Upper lobe of left lung (tissue), 6 donors: ENCODE measurements around the gene RFXANK. TPM values are rescaled to one million over a fixed set of nuclear protein-coding genes. Genes with fewer than 3 reads are reported as not detected.

Experiments
- ATAC-seq, 2 donors: fragments of 200-7000 bp; cut with Tn5 transposase; one replicate each; pipeline ENCODE4 v1.9.1; 2022; ENCODE audit warnings: mild to moderate bottlenecking in 2 of 2, moderate library complexity in 2 of 2; ENCODE audit not compliant: low FRiP score in 2 of 2
- DNase-seq, 2 donors: peaks; one replicate each; pipeline ENCODE4 v3.0.0-alpha.2; 2019 to 2020
- H3K27ac ChIP-seq, 4 donors: fragments of 200-600 bp; sonication (generic); one replicate each; pipeline ENCODE4 v1.5.1; 2016 to 2019
- H3K27me3 ChIP-seq, 4 donors: fragments of 200-600 bp; sonication (generic); one replicate each; pipeline ENCODE4 v1.5.1; 2017 to 2019
- H3K36me3 ChIP-seq, 4 donors: fragments of 200-600 bp; sonication (generic); one replicate each; pipeline ENCODE4 v1.5.1; 2016 to 2019
- H3K4me1 ChIP-seq, 4 donors: fragments of 200-600 bp; sonication (generic); one replicate each; pipeline ENCODE4 v1.5.1; 2018 to 2019
- H3K4me3 ChIP-seq, 4 donors: fragments of 200-600 bp; sonication (generic); one replicate each; pipeline ENCODE4 v1.5.1; 2017 to 2019; ENCODE audit warnings: mild to moderate bottlenecking in 2 of 4, moderate library complexity in 1 of 4
- H3K9me3 ChIP-seq, 4 donors: fragments of 200-600 bp; sonication (generic); one replicate each; pipeline ENCODE4 v1.5.1; 2018 to 2019
- CTCF ChIP-seq, 6 experiments: fragments of 450-650 bp in 4 of 6; fragments of 200-600 bp in 2 of 6; sonication (generic) in 2 of 6; IDR thresholded peaks; one replicate each; pipeline ENCODE4 v1.5.1; 2016 to 2019; ENCODE audit warnings: antibody characterized with exemption in 6 of 6
- EP300 ChIP-seq, 4 donors: sonication (generic); formaldehyde crosslinking; IDR thresholded peaks; one replicate each; pipeline ENCODE4 v1.5.1; 2017; ENCODE audit warnings: antibody characterized with exemption in 4 of 4, control low read depth in 2 of 4
- POLR2A ChIP-seq, 4 donors: fragments of 450-650 bp; IDR thresholded peaks; one replicate each; pipeline ENCODE4 v1.5.1; 2016 to 2017; ENCODE audit warnings: antibody characterized with exemption in 4 of 4, mild to moderate bottlenecking in 2 of 4
- POLR2AphosphoS5 ChIP-seq, 2 donors: sonication (generic); formaldehyde crosslinking; IDR thresholded peaks; one replicate each; pipeline ENCODE4 v1.5.1; 2017; ENCODE audit warnings: antibody characterized with exemption in 2 of 2
- WGBS, 2 donors: methylation state at CpG; one replicate each; pipeline ENCODE4 v1.1.5; 2017 to 2018; 5-methylcytosine and 5-hydroxymethylcytosine counted together
- total RNA-seq, 6 donors: library from RNA; depleted of rRNA in 4 of 6; stranded (reverse); fragments of >200 nt in 4 of 6; gene quantifications; one replicate each; pipeline versions ENCODE4 v1.1.0 to v1.2.1, GENCODE V29; 2016 to 2021
- donor health status: DM: no; HTN: no; CAD: no; lungs with moderate emphysema.
- donor health status: DM: no; HTN: yes; CAD: no; lungs with severe emphysema.

RFXANK gene
- total RNA-seq, 6 donors from 2014 or later: 39.1 to 79.7 (median 67.3) TPM

GRCh38 chr19:19159534-19159933 lies 32.5 kb upstream of the RFXANK start:
- no peak overlapping the region for H3K4me3 ChIP-seq
- no peak for TF ChIP-seq CTCF (IDR thresholded peaks at IDR 0.05)
- no peak for TF ChIP-seq POLR2A (IDR thresholded peaks at IDR 0.05)
- no peak for TF ChIP-seq EP300 (IDR thresholded peaks at IDR 0.05)
- no peak for TF ChIP-seq POLR2AphosphoS5 (IDR thresholded peaks at IDR 0.05)
- H3K27me3 ChIP-seq: no peaks in the 10 kb centered on the region
- no peak overlapping the region for H3K27ac ChIP-seq
- no peaks in the 10 kb centered on the region for H3K36me3 ChIP-seq
- H3K9me3 ChIP-seq: no peaks in the 10 kb centered on the region
- no peaks in the 10 kb centered on the region for H3K4me1 ChIP-seq
- DNase-seq (no peak), ATAC-seq (no peak)
- 87 to 97% methylated on average over 4 of the region's 4 CpGs for WGBS, 2 donors

- TF ChIP-seq POLR2AphosphoS5 (IDR thresholded peaks at IDR 0.05) (no peak), CTCF (IDR thresholded peaks at IDR 0.05) (no peak), POLR2A (IDR thresholded peaks at IDR 0.05) (no peak), EP300 (IDR thresholded peaks at IDR 0.05) (no peak)
- DNase-seq (no peak), ATAC-seq (no peak)
- 53 to 54% methylated on average over 16 to 26 of the region's 26 CpGs for WGBS, 2 donors
- Histone ChIP-seq H3K27me3 (no peaks in the 10 kb centered on the region), H3K4me3 (no peak overlapping the region), H3K27ac (no peak overlapping the region), H3K36me3 (no peaks in the 10 kb centered on the region), H3K9me3 (no peaks in the 10 kb centered on the region), H3K4me1 (no peaks in the 10 kb centered on the region)
Observed at GRCh38 chr19:19160461-19161035, 31.5 kb upstream of the RFXANK start.

- 92 to 98% methylated on average over 4 to 7 of the region's 7 CpGs for WGBS, 2 donors
- Histone ChIP-seq H3K4me1 (no peaks in the 10 kb centered on the region), H3K27ac (no peak overlapping the region), H3K4me3 (no peak overlapping the region), H3K9me3 (no peaks in the 10 kb centered on the region), H3K36me3 (no peaks in the 10 kb centered on the region), H3K27me3 (no peaks in the 10 kb centered on the region)
- TF ChIP-seq CTCF (IDR thresholded peaks at IDR 0.05): no peak
- ATAC-seq: no peak
- no peak for DNase-seq
Observed at GRCh38 chr19:19162495-19162894, 29.6 kb upstream of the RFXANK start.

GRCh38 chr19:19165396-19165795 lies 26.7 kb upstream of the RFXANK start:
- Histone ChIP-seq H3K9me3 (no peaks in the 10 kb centered on the region), H3K4me1 (peaks cover 7 to 8% (median 7%) of the 10 kb centered on the region in 4 donors), H3K27me3 (no peaks in the 10 kb centered on the region), H3K4me3 (no peak overlapping the region), H3K36me3 (no peaks in the 10 kb centered on the region), H3K27ac (no peak overlapping the region)
- TF ChIP-seq EP300 (IDR thresholded peaks at IDR 0.05): no peak
- no peak for TF ChIP-seq POLR2A (IDR thresholded peaks at IDR 0.05)
- TF ChIP-seq POLR2AphosphoS5 (IDR thresholded peaks at IDR 0.05): no peak
- no peak for TF ChIP-seq CTCF (IDR thresholded peaks at IDR 0.05)
- DNase-seq (no peak), ATAC-seq (no peak)
- 100% methylated on average over 1 of the region's 1 CpG for WGBS, 2 donors

- no peak for TF ChIP-seq EP300 (IDR thresholded peaks at IDR 0.05)
- TF ChIP-seq CTCF (IDR thresholded peaks at IDR 0.05): no peak
- no peak for TF ChIP-seq POLR2A (IDR thresholded peaks at IDR 0.05)
- TF ChIP-seq POLR2AphosphoS5 (IDR thresholded peaks at IDR 0.05): no peak
- H3K36me3 ChIP-seq: no peaks in the 10 kb centered on the region
- H3K4me3 ChIP-seq: no peak overlapping the region
- H3K27me3 ChIP-seq: no peaks in the 10 kb centered on the region
- H3K27ac ChIP-seq: no peak overlapping the region
- no peaks in the 10 kb centered on the region for H3K9me3 ChIP-seq
- 89% methylated on average over 3 of the region's 3 CpGs for WGBS, 2 donors
- ATAC-seq (no peak), DNase-seq (no peak)
- H3K4me1 ChIP-seq: peaks cover 7 to 10% (median 9%) of the 10 kb centered on the region in 4 donors
Observed at GRCh38 chr19:19167612-19168011, 24.4 kb upstream of the RFXANK start.
